ENCODE measurements around the gene KIR3DL1.

- TF ChIP-seq CTCF (conservative IDR thresholded peaks at IDR 0.05; ENCODE audit: low read length) (no peak), EZH2phosphoT487 (IDR thresholded peaks at IDR 0.05; ENCODE audit: borderline replicate concordance, low read depth, low read length) (no peak)
These were observed 24.8 kb upstream of the KIR3DL1 start for GRCh38 chr19:54791476-54791875.
